Large intestine (tissue), 3 donors: Measurements from ENCODE around the gene B4GALT4. TPM values are rescaled to one million over a fixed set of nuclear protein-coding genes. Genes with fewer than 3 reads are reported as not detected.
A peak's percentile ranks its signal among the peaks of the same experiment; 100 is the strongest.

Source experiments
- DNase-seq, 2 donors: peaks; one replicate each; pipeline versions ENCODE4 v3.0.0 to v3.0.0-alpha.2; 2013
- H3K27ac ChIP-seq: one replicate; pipeline ENCODE4 v1.5.1; 2013; ENCODE audit warnings: low read length
- H3K27me3 ChIP-seq: 2 replicates; pipeline ENCODE4 v1.6.1; 2013; ENCODE audit warnings: low read length; ENCODE audit not compliant: control insufficient read depth, insufficient read depth
- H3K36me3 ChIP-seq: 2 replicates; pipeline ENCODE4 v1.6.1; 2013; ENCODE audit warnings: low read length; ENCODE audit not compliant: control insufficient read depth, insufficient read depth
- H3K4me1 ChIP-seq: one replicate; pipeline ENCODE4 v1.6.1; 2013; ENCODE audit warnings: low read length; ENCODE audit not compliant: control insufficient read depth, insufficient read depth
- H3K4me3 ChIP-seq: one replicate; pipeline ENCODE4 v1.5.1; 2013; ENCODE audit warnings: low read length
- H3K9me3 ChIP-seq: one replicate; pipeline ENCODE4 v1.6.1; 2013; ENCODE audit warnings: mild to moderate bottlenecking, low read depth, low read length, moderate library complexity; ENCODE audit not compliant: control insufficient read depth
- WGBS: methylation state at CpG from one replicate; pipeline ENCODE4 v1.1.5; 2013; ENCODE audit warnings: low lambda C conversion rate; ENCODE audit not compliant: insufficient coverage; 5-methylcytosine and 5-hydroxymethylcytosine counted together
- polyA plus RNA-seq: library from polyadenylated mRNA; unstranded; fragments of 120-200 nt; gene quantifications from one replicate; pipeline ENCODE4 v1.2.1, GENCODE V29; 2013

The B4GALT4 gene
- polyA plus RNA-seq, 1 donor: 54.5 TPM

DNA sequence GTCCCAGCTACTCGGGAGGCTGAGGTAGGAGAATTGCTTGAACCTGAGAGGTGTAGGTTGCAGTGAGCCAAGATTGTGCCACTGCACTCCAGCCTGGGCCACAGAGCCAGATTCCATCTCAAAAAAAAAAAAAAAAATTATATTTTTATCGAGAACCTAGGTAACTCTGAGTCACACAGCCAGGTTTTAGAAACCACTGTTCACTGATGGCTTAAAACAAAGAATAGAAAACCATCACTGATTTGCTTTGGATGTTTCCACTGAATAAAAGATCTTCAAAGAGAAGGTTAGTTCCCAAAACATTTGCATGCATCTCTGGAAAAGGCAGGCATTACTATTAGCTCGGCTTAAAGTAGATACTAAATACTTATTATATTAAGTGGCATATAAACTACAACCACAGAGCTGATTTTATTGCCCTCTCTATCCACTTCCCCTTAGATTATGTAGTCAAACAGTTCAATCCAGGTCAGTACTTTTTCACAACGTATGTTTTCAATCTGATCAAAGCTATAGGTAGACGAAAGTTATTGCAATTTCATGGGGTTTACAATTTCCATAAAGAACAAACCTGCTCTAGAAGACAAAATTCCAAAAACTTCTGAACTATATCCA is 1.4 kb downstream of the B4GALT4 start:
- Histone ChIP-seq H3K4me3 (peak overlapping the region; percentile 68), H3K27me3 (no peaks in the 10 kb centered on the region), H3K4me1 (peaks cover 13% of the 10 kb centered on the region), H3K27ac (peak overlapping the region; percentile 84), H3K9me3 (peaks cover 5% of the 10 kb centered on the region), H3K36me3 (peaks cover 27% of the 10 kb centered on the region)
- 0% methylated on average over 2 of the region's 5 CpGs for WGBS
- DNase-seq: peak in 1 of 2 donors; percentile 48

DNA sequence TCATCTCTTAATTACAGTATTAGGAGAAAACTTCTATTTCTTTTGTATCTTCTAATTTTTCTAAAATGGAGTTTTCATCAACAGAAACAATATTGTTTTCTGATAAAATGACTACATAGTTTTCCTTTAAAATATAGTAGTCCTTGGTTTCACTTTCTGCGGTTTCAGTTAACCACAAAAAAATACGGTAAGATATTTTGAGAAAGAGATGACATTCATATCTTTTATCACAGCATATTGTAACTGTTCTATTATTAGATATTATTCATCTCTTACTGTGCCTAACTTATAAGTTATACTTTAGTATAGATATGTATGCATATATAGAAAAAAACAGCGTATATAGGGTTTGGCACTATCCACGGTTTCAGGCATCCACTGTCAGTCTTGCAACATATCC is 2.3 kb downstream of the B4GALT4 start:
- peaks cover 13% of the 10 kb centered on the region for H3K4me1 ChIP-seq
- no peak for DNase-seq
- WGBS: 69% methylated on average over 2 of the region's 4 CpGs
- peaks cover 36% of the 10 kb centered on the region for H3K36me3 ChIP-seq
- no peak overlapping the region for H3K4me3 ChIP-seq
- H3K9me3 ChIP-seq: peaks cover 5% of the 10 kb centered on the region
- no peaks in the 10 kb centered on the region for H3K27me3 ChIP-seq
- peak overlapping the region; percentile 84 for H3K27ac ChIP-seq

- no peak for DNase-seq
- H3K27me3 ChIP-seq: no peaks in the 10 kb centered on the region
- no peak overlapping the region for H3K4me3 ChIP-seq
- H3K4me1 ChIP-seq: peaks cover 13% of the 10 kb centered on the region
- peaks cover 46% of the 10 kb centered on the region for H3K36me3 ChIP-seq
- no peak overlapping the region for H3K27ac ChIP-seq
- peaks cover 5% of the 10 kb centered on the region for H3K9me3 ChIP-seq
These were observed 3.4 kb downstream of the B4GALT4 start for GRCh38 chr3:119237299-119237698.

GRCh38 chr3:119236756-119237155 is 3.9 kb downstream of the B4GALT4 start:
- WGBS: 100% methylated on average over 1 of the region's 7 CpGs
- H3K4me1 ChIP-seq: peaks cover 13% of the 10 kb centered on the region
- no peak for DNase-seq
- H3K36me3 ChIP-seq: peaks cover 50% of the 10 kb centered on the region
- H3K27me3 ChIP-seq: no peaks in the 10 kb centered on the region
- H3K9me3 ChIP-seq: no peaks in the 10 kb centered on the region
- H3K27ac ChIP-seq: no peak overlapping the region
- H3K4me3 ChIP-seq: no peak overlapping the region

DNA sequence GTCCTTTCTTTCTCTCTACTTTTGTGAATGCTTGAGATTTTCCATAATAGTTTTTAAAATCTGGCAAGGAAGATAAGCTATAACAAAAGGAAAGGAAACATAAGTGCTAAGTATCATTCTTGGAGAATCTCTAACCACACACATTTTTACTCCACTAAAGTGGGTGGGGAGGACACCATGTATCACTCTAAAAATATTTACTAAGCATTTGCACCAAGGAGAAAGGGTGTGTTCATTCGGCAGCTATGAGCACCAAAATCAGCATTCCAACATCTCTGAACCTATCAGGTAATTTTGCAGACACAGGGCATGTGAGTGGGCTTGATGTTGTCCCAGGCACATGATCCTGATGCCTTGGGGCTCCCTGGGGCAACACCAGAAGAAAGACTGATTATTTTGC is 5.5 kb downstream of the B4GALT4 start:
- no peaks in the 10 kb centered on the region for H3K27me3 ChIP-seq
- no peaks in the 10 kb centered on the region for H3K9me3 ChIP-seq
- no peak overlapping the region for H3K4me3 ChIP-seq
- DNase-seq: no peak
- no peak overlapping the region for H3K27ac ChIP-seq
- peaks cover 60% of the 10 kb centered on the region for H3K36me3 ChIP-seq
- peaks cover 11% of the 10 kb centered on the region for H3K4me1 ChIP-seq
- no CpG with 5 or more reads among the region's 1 CpG for WGBS

GRCh38 chr3:119234610-119235009 is 6.1 kb downstream of the B4GALT4 start:
- peaks cover 65% of the 10 kb centered on the region for H3K36me3 ChIP-seq
- no peak overlapping the region for H3K27ac ChIP-seq
- H3K4me1 ChIP-seq: peaks cover 11% of the 10 kb centered on the region
- no peaks in the 10 kb centered on the region for H3K9me3 ChIP-seq
- H3K27me3 ChIP-seq: no peaks in the 10 kb centered on the region
- no CpG with 5 or more reads among the region's 1 CpG for WGBS
- no peak overlapping the region for H3K4me3 ChIP-seq
- no peak for DNase-seq

DNA sequence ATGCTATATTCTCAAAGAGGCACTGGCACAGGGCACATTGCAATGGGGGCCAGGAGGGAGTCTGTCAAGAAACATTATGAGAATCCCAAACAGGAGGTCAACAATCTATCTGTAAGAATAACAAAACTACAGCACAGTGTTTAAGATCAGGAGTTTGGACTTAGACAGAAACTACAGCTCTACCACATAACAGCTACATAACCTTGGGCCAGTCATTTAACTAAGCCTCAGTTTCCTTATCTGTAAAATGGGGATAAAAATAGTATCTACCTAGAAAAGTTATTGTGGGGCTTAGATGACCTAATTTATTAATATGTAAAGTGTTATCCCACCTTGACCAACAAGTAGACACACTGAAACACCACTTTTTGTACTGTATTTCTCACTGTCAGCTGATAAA is 9.9 kb downstream of the B4GALT4 start:
- H3K4me3 ChIP-seq: no peak overlapping the region
- H3K27ac ChIP-seq: no peak overlapping the region
- no peaks in the 10 kb centered on the region for H3K9me3 ChIP-seq
- H3K36me3 ChIP-seq: peaks cover 80% of the 10 kb centered on the region
- peaks cover 25% of the 10 kb centered on the region for H3K4me1 ChIP-seq
- no peaks in the 10 kb centered on the region for H3K27me3 ChIP-seq
- no peak for DNase-seq

GRCh38 chr3:119230071-119230470 is 10.6 kb downstream of the B4GALT4 start:
- Histone ChIP-seq H3K9me3 (no peaks in the 10 kb centered on the region), H3K4me3 (no peak overlapping the region), H3K27me3 (no peaks in the 10 kb centered on the region), H3K36me3 (peaks cover 74% of the 10 kb centered on the region), H3K27ac (no peak overlapping the region), H3K4me1 (peaks cover 22% of the 10 kb centered on the region)
- DNase-seq: no peak
- no CpG with 5 or more reads among the region's 7 CpGs for WGBS

DNA sequence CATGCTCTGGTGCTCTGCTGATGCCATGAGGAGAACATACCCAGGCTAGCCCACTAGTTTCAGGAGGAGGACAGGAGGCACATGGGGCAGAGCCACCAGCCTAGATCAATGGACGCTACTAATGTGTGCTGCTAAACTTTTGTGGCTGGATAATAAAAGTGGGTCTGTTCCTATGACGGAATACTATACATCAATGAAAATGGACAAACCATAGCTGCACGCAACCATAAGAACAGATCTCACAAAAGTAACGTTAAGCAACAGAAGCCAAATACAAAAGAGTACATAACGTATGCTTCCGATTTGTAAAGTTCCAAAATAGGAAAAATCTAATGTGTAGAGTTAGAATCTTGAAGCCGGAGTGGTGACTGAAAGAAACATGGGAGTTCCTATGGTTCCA is 11.5 kb downstream of the B4GALT4 start:
- no peaks in the 10 kb centered on the region for H3K9me3 ChIP-seq
- no peak overlapping the region for H3K27ac ChIP-seq
- H3K4me3 ChIP-seq: no peak overlapping the region
- peaks cover 22% of the 10 kb centered on the region for H3K4me1 ChIP-seq
- H3K36me3 ChIP-seq: peaks cover 67% of the 10 kb centered on the region
- no peaks in the 10 kb centered on the region for H3K27me3 ChIP-seq
- DNase-seq: no peak
- 92% methylated on average over 3 of the region's 7 CpGs for WGBS

DNA sequence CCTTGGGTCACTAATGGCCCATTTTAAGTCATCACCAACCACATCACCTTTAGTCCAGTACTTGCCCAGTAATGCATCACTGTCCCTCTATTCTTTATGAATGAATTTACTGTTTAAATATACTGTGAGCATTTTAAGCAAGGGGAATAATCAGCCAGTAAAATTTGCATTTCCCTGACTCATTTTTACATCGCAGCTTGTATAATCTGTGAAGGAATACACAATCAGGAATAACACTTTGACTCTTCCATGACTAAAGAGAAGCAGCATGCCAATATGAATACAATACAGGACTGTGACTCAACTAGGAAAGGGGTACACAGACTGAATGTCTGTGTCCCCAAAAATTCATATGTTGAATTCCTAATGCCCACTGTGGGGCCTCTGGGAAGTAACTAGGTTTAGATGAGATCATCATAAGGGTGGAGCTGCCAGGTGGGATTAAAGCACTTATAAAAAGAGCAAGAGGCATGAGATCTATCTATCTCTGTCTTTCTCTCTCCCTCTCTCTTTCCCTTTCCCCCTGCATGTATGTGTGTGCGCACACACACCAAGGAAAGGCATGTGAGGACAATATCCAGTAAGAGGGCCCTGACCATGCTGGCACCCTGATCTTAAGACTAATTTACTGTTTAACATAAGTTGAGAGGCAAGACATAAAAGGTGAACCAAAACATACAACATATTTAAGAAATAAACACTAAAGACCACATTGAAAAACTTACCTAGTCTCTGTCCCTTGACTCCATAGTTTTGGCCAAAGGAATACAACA is 12.1 kb downstream of the B4GALT4 start:
- Histone ChIP-seq H3K27me3 (no peaks in the 10 kb centered on the region), H3K4me1 (peaks cover 22% of the 10 kb centered on the region), H3K27ac (no peak overlapping the region)

More for the DNA sequence above, 12.1 kb downstream of the B4GALT4 start:
- DNase-seq: no peak
- WGBS: 83% methylated on average over 1 of the region's 2 CpGs
- Histone ChIP-seq H3K9me3 (no peaks in the 10 kb centered on the region), H3K36me3 (peaks cover 66% of the 10 kb centered on the region), H3K4me3 (no peak overlapping the region)
